IMR-90 (cell line): ENCODE data around the gene TRMT10A. TPM values are rescaled to one million over a fixed set of nuclear protein-coding genes. Genes with fewer than 3 reads are reported as not detected.

Experiments
- ATAC-seq: fragments of 200-7000 bp; cut with Tn5 transposase; 2 replicates; pipeline ENCODE4 v1.9.1; 2020; ENCODE audit warnings: low read depth, mild to moderate bottlenecking, moderate library complexity
- BruUV-seq: library from RNA; stranded (reverse); fragments of 400-500 nt; replicated peaks from 2 replicates; lab custom pipeline; 2021; lab: Mats Ljungman, UMichigan
- CTCF ChIA-PET: fragments of 300-600 bp; formaldehyde crosslinking; extraction: SDS; loops from one replicate; lab custom pipeline; 2021; ENCODE audit warnings: antibody characterized with exemption; lab: Yijun Ruan, JAX
- POLR2A ChIA-PET: fragments of 300-600 bp; sonication (Branson Sonifier 250); formaldehyde crosslinking; loops from one replicate; lab custom pipeline; 2022; ENCODE audit warnings: antibody characterized with exemption; ENCODE audit not compliant: unreplicated experiment; lab: Charles Lee
- DNase-seq: peaks from one replicate; pipeline ENCODE4 v3.0.0; 2013
- H2AFZ ChIP-seq: replicated peaks from 2 replicates; pipeline ENCODE3; 2013; ENCODE audit warnings: low read length, mild to moderate bottlenecking; ENCODE audit not compliant: poor library complexity
- H2AK5ac ChIP-seq: 2 replicates; pipeline ENCODE4 v1.6.1; 2013; ENCODE audit warnings: low read depth, low read length, inconsistent platforms
- H2AK9ac ChIP-seq: replicated peaks from 2 replicates; pipeline ENCODE3; 2013; ENCODE audit warnings: mild to moderate bottlenecking, low read depth, low read length, moderate library complexity; ENCODE audit not compliant: poor library complexity
- H2BK120ac ChIP-seq: 2 replicates; pipeline ENCODE4 v1.6.1; 2013; ENCODE audit warnings: low read depth, low read length, inconsistent platforms
- H2BK15ac ChIP-seq: 3 replicates; pipeline ENCODE4 v1.6.1; 2013; ENCODE audit warnings: low read depth, low read length, inconsistent platforms
- H2BK20ac ChIP-seq: 2 replicates; pipeline ENCODE4 v1.6.1; 2013; ENCODE audit warnings: low read depth, mild to moderate bottlenecking, inconsistent platforms, low read length, moderate library complexity
- H2BK5ac ChIP-seq: 2 replicates; pipeline ENCODE4 v1.6.1; 2013; ENCODE audit warnings: mild to moderate bottlenecking, low read depth, low read length, inconsistent platforms; ENCODE audit not compliant: poor library complexity, severe bottlenecking
- H3K14ac ChIP-seq: replicated peaks from 2 replicates; pipeline ENCODE4 v1.6.1; 2013; ENCODE audit warnings: low read depth, low read length, inconsistent platforms
- H3K18ac ChIP-seq: 2 replicates; pipeline ENCODE4 v1.6.1; 2013; ENCODE audit warnings: low read depth, low read length, control low read depth
- H3K23ac ChIP-seq: 2 replicates; pipeline ENCODE4 v1.6.1; 2013; ENCODE audit warnings: low read depth, low read length, inconsistent platforms
- H3K27ac ChIP-seq: 2 replicates; pipeline ENCODE4 v1.5.1; 2013; ENCODE audit warnings: mild to moderate bottlenecking, control low read depth, low read length; ENCODE audit not compliant: insufficient read depth
- H3K27me3 ChIP-seq: 2 replicates; pipeline ENCODE4 v1.6.1; 2013; ENCODE audit warnings: low read length; ENCODE audit not compliant: control insufficient read depth, insufficient read depth
- H3K36me3 ChIP-seq: 2 replicates; pipeline ENCODE4 v1.6.1; 2013; ENCODE audit warnings: low read length, mixed read lengths; ENCODE audit not compliant: control insufficient read depth, insufficient read depth
- H3K4ac ChIP-seq: 2 replicates; pipeline ENCODE4 v1.6.1; 2013; ENCODE audit warnings: low read depth, low read length, inconsistent platforms
- H3K4me1 ChIP-seq: 2 replicates; pipeline ENCODE4 v1.6.1; 2013; ENCODE audit warnings: low read length, mixed read lengths; ENCODE audit not compliant: control insufficient read depth, insufficient read depth
- H3K4me2 ChIP-seq: 2 replicates; pipeline ENCODE4 v1.6.1; 2013; ENCODE audit warnings: low read depth, mild to moderate bottlenecking, control low read depth, low read length, moderate library complexity
- H3K4me3 ChIP-seq: 2 replicates; pipeline ENCODE4 v1.5.1; 2013; ENCODE audit warnings: low read depth, mild to moderate bottlenecking, control low read depth, low read length, moderate library complexity; ENCODE audit not compliant: insufficient read depth
- H3K56ac ChIP-seq: 2 replicates; pipeline ENCODE4 v1.6.1; 2013; ENCODE audit warnings: low read length, inconsistent platforms; ENCODE audit not compliant: insufficient read depth; ENCODE audit errors: extremely low read depth
- H3K79me1 ChIP-seq, 2 experiments: 2 replicates each; pipeline ENCODE4 v1.6.1; 2013; ENCODE audit warnings: low read length in 2 of 2, inconsistent platforms in 1 of 2, low read depth in 1 of 2
- H3K9ac ChIP-seq: 2 replicates; pipeline ENCODE4 v1.6.1; 2013; ENCODE audit warnings: low read depth, low read length, control low read depth
- H3K9me1 ChIP-seq: 2 replicates; pipeline ENCODE4 v1.6.1; 2013; ENCODE audit warnings: low read length, inconsistent platforms; ENCODE audit not compliant: insufficient read depth
- H3K9me3 ChIP-seq: 2 replicates; pipeline ENCODE4 v1.6.1; 2013; ENCODE audit warnings: low read length; ENCODE audit not compliant: control insufficient read depth, insufficient read depth
- H4K20me1 ChIP-seq: 2 replicates; pipeline ENCODE4 v1.6.1; 2013; ENCODE audit warnings: low read length, inconsistent platforms; ENCODE audit not compliant: insufficient read depth
- H4K5ac ChIP-seq: 2 replicates; pipeline ENCODE4 v1.6.1; 2013; ENCODE audit warnings: mild to moderate bottlenecking, low read depth, low read length, control low read depth
- H4K8ac ChIP-seq, 2 experiments: 2 replicates each; pipeline ENCODE4 v1.6.1; 2013; ENCODE audit warnings: low read depth in 2 of 2, low read length in 2 of 2, control low read depth in 1 of 2, inconsistent platforms in 1 of 2
- H4K91ac ChIP-seq: 2 replicates; pipeline ENCODE4 v1.6.1; 2013; ENCODE audit warnings: low read depth, low read length, inconsistent platforms; ENCODE audit not compliant: insufficient read depth
- BHLHE40 ChIP-seq: fragments of 150-350 bp; IDR thresholded peaks from 2 replicates; pipeline ENCODE4 v1.6.1; 2016; ENCODE audit warnings: mild to moderate bottlenecking, low read depth, low read length
- CEBPB ChIP-seq: IDR thresholded peaks from 2 replicates; pipeline ENCODE4 v1.6.1; 2012; ENCODE audit warnings: low read depth, low read length, improper control_type of control experiment
- CHD1 ChIP-seq: IDR thresholded peaks from 2 replicates; pipeline ENCODE4 v1.6.1; 2012; ENCODE audit warnings: low read depth, low read length, improper control_type of control experiment
- CTCF ChIP-seq: conservative IDR thresholded peaks from 2 replicates; pipeline ENCODE4 v1.5.1; 2012; ENCODE audit warnings: mild to moderate bottlenecking, low read depth, low read length, improper control_type of control experiment
- FOS ChIP-seq: fragments of 150-350 bp; IDR thresholded peaks from 2 replicates; pipeline ENCODE4 v1.6.1; 2016; ENCODE audit warnings: low read depth, low read length
- MAFK ChIP-seq: IDR thresholded peaks from 2 replicates; pipeline ENCODE4 v1.6.1; 2012; ENCODE audit warnings: low read depth, low read length, improper control_type of control experiment
- MAZ ChIP-seq: IDR thresholded peaks from 2 replicates; pipeline ENCODE4 v1.6.1; 2012; ENCODE audit warnings: low read depth, mild to moderate bottlenecking, low read length, improper control_type of control experiment, moderate library complexity, borderline replicate concordance
- MXI1 ChIP-seq: IDR thresholded peaks from 2 replicates; pipeline ENCODE4 v1.6.1; 2012; ENCODE audit warnings: low read depth, mild to moderate bottlenecking, low read length, moderate library complexity, borderline replicate concordance
- NFE2L2 ChIP-seq: fragments of 150-350 bp; IDR thresholded peaks from 2 replicates; pipeline ENCODE4 v1.6.1; 2016; ENCODE audit warnings: low read depth, mild to moderate bottlenecking, low read length
- POLR2A ChIP-seq: IDR thresholded peaks from 2 replicates; pipeline ENCODE4 v1.6.1; 2012; ENCODE audit warnings: mild to moderate bottlenecking, low read depth, low read length
- RAD21 ChIP-seq: IDR thresholded peaks from 2 replicates; pipeline ENCODE4 v1.6.1; 2012; ENCODE audit warnings: low read length, improper control_type of control experiment
- RCOR1 ChIP-seq: IDR thresholded peaks from 2 replicates; pipeline ENCODE4 v1.6.1; 2012; ENCODE audit warnings: mild to moderate bottlenecking, low read length, improper control_type of control experiment; ENCODE audit not compliant: insufficient replicate concordance
- RFX5 ChIP-seq: IDR thresholded peaks from 2 replicates; pipeline ENCODE4 v1.8.0; 2012; ENCODE audit warnings: low read depth, mild to moderate bottlenecking, low read length, moderate library complexity
- SMC3 ChIP-seq: fragments of 150-350 bp; IDR thresholded peaks from 2 replicates; pipeline ENCODE4 v1.6.1; 2016; ENCODE audit warnings: low read depth, mild to moderate bottlenecking, antibody characterized with exemption, low read length, moderate library complexity
- USF2 ChIP-seq: fragments of 150-350 bp; IDR thresholded peaks from 2 replicates; pipeline ENCODE4 v1.6.1; 2017; ENCODE audit warnings: mild to moderate bottlenecking, antibody characterized with exemption, low read length, low read depth
- WGBS, 2 experiments: methylation state at CpG; one replicate each; pipeline versions ENCODE4 v1.1.5 to v1.1.7; 2013; ENCODE audit warnings: missing lambda C conversion rate in 2 of 2; ENCODE audit not compliant: insufficient read length in 1 of 2; ENCODE audit errors: extremely low coverage in 2 of 2; 5-methylcytosine and 5-hydroxymethylcytosine counted together
- dilution Hi-C: fragments of 300-500 bp; cut with HindIII; formaldehyde crosslinking; loops from one replicate; pipeline ENCODE4 v1.14.3; 2018; ENCODE audit warnings: low sequenced_read_pairs; ENCODE audit not compliant: unreplicated experiment
- in situ Hi-C: fragments of 300-500 bp; cut with MboI; formaldehyde crosslinking; loops from 3 replicates; pipeline ENCODE4 v1.14.3; 2019; ENCODE audit warnings: low sequenced_read_pairs, inconsistent platforms, mixed read lengths
- intact Hi-C: fragments of 100-400 bp; cut with micrococcal nuclease; formaldehyde crosslinking; loops from 2 replicates; pipeline ENCODE4 v1.10.0; 2022
- polyA plus RNA-seq, 3 experiments: library from polyadenylated mRNA; depleted of rRNA; stranded (reverse); fragments of >200 nt; gene quantifications; 2 replicates each; pipeline ENCODE4 v1.2.3, GENCODE V29; 2012; ENCODE audit warnings: low replicate concordance in 1 of 3
- total RNA-seq: library from RNA; depleted of rRNA; stranded (reverse); fragments of >200 nt; gene quantifications from 2 replicates; pipeline ENCODE4 v1.2.3, GENCODE V29; 2012
- TF ChIP-seq, protein P1 (sequence below): fragments of 150-350 bp; IDR thresholded peaks from 2 replicates; pipeline ENCODE4 v1.6.1; 2016; ENCODE audit warnings: low read depth, mild to moderate bottlenecking, low read length, moderate library complexity, borderline replicate concordance

TRMT10A gene
- total and polyA plus RNA-seq, 2 of the 4 experiments (the other 2 are of a cell fraction), result 3.8 to 4.3 TPM

DNA sequence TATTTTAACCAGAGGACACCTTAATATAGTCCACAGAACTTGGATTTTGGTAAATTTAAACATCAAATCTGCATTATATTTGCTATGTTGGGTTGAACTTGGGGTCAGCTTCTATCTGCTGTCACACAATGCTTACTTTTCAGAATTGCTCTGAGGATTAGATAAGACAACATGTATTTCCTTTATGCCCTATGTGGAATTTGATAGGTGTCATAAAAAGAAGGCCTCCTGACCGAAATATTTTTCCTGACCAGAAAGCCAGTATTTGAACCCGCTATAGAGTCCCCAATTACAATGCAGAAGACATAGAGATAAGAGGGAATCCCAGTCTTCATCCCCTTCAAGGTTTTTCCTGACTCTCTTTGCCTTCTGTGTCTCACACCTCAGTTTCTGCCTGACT, 14.9 kb upstream of the TRMT10A start:
- no CpG with 5 or more reads among the region's 2 CpGs for WGBS, 2 experiments
- no peak for TF ChIP-seq RFX5
- TF ChIP-seq SMC3, result no peak
- TF ChIP-seq MXI1, result no peak
- TF ChIP-seq CTCF, result no peak
- TF ChIP-seq, protein P1, sequence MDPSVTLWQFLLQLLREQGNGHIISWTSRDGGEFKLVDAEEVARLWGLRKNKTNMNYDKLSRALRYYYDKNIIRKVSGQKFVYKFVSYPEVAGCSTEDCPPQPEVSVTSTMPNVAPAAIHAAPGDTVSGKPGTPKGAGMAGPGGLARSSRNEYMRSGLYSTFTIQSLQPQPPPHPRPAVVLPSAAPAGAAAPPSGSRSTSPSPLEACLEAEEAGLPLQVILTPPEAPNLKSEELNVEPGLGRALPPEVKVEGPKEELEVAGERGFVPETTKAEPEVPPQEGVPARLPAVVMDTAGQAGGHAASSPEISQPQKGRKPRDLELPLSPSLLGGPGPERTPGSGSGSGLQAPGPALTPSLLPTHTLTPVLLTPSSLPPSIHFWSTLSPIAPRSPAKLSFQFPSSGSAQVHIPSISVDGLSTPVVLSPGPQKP, result no peak
- no peak for TF ChIP-seq BHLHE40
- TF ChIP-seq CEBPB, result no peak
- no peak for TF ChIP-seq NFE2L2
- TF ChIP-seq FOS, result no peak
- TF ChIP-seq RAD21, result no peak
- no peak for TF ChIP-seq USF2
- TF ChIP-seq POLR2A, result no peak
- no peak for TF ChIP-seq RCOR1
- no peak for TF ChIP-seq CHD1
- no peak for TF ChIP-seq MAZ
- no peak for TF ChIP-seq MAFK
- H3K79me1 ChIP-seq, result no peaks in the 10 kb centered on the region
- no peak overlapping the region for H3K4me2 ChIP-seq
- dilution Hi-C loops (no loop called here), intact Hi-C loops (no loop called here), in situ Hi-C loops (no loop called here)
- no peaks in the 10 kb centered on the region for H3K36me3 ChIP-seq
- ATAC-seq (no peak), DNase-seq (no peak)
- H3K27me3 ChIP-seq, result peaks cover 3% of the 10 kb centered on the region; the same call in 1 of the 2 replicates
- POLR2A ChIA-PET, result no interaction called here
- H3K27ac ChIP-seq, result no peak overlapping the region
- H2BK20ac ChIP-seq, result no peak overlapping the region
- H3K18ac ChIP-seq, result no peak overlapping the region
- no peak overlapping the region for H3K23ac ChIP-seq
- CTCF ChIA-PET, result no interaction called here
- no peak overlapping the region for H3K4ac ChIP-seq
- H3K9ac ChIP-seq, result no peak overlapping the region
- no peak overlapping the region for H2BK5ac ChIP-seq
- H4K20me1 ChIP-seq, result no peaks in the 10 kb centered on the region
- H4K91ac ChIP-seq, result no peak overlapping the region
- no peak overlapping the region for H2AK9ac ChIP-seq
- no peak overlapping the region for H3K4me3 ChIP-seq
- H3K9me1 ChIP-seq, result no peaks in the 10 kb centered on the region
- H2BK120ac ChIP-seq, result no peak overlapping the region
- no peak overlapping the region for H4K8ac ChIP-seq
- H3K14ac ChIP-seq, result no peak overlapping the region
- no peak overlapping the region for H4K5ac ChIP-seq
- no peaks in the 10 kb centered on the region for H3K4me1 ChIP-seq
- no peak overlapping the region for H2BK15ac ChIP-seq
- H3K56ac ChIP-seq, result no peak overlapping the region
- no peak overlapping the region for H2AK5ac ChIP-seq
- no TSS peak for BruUV-seq
- H3K9me3 ChIP-seq, result no peaks in the 10 kb centered on the region
- H2AFZ ChIP-seq, result no peak overlapping the region
